ENCODE data around the gene ITFG2. TPM values are rescaled to one million over a fixed set of nuclear protein-coding genes. Genes with fewer than 3 reads are reported as not detected.
"Not testable (repeated sequence)": the region's sequence is repeated elsewhere in the genome, so short reads cannot be mapped to it uniquely, and the experiment has no call there.

Gene ITFG2
- total and polyA plus RNA-seq, 2 experiments from 2014 or later = 20.9 to 23.5 TPM

DNA sequence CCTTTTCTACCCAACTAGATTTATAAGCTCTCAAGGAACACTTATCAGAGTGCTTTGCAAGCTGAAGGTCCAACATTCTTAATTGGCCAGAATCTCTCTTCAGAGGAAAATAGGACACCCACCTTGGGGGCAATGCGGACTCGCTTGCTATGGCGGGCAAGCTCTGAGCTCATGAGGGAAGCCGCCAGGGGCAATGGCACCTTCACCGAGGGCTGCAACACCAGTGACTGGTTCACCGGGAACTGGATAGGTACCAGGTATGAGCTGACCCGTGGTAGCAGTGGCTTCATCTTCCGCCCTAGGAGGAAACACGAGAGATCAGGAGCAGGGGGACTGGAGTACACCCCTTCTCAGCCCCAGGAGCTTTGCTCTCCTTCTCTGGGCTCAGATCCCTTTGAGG is 51.7 kb downstream of the ITFG2 start:
- Histone ChIP-seq H3K9me2 (replicated peaks; ENCODE audit: insufficient read depth) (no peaks in the 10 kb centered on the region), H3K4me2 (no peak overlapping the region), H4K20me1 (ENCODE audit: insufficient read depth, poor library complexity, severe bottlenecking) (no peaks in the 10 kb centered on the region), H3K4me1 (ENCODE audit: insufficient read depth) (no peaks in the 10 kb centered on the region), H3K9me3 (ENCODE audit: low read depth) (no peaks in the 10 kb centered on the region), H3K27me3 (no peaks in the 10 kb centered on the region), H2AFZ (no peak overlapping the region), H3K4me3 (no peak overlapping the region), H3K36me3 (replicated peaks; ENCODE audit: insufficient read depth, low read depth) (no peaks in the 10 kb centered on the region), H3K79me2 (no peaks in the 10 kb centered on the region), H3K27ac (no peak overlapping the region)
- TF ChIP-seq, protein P1, sequence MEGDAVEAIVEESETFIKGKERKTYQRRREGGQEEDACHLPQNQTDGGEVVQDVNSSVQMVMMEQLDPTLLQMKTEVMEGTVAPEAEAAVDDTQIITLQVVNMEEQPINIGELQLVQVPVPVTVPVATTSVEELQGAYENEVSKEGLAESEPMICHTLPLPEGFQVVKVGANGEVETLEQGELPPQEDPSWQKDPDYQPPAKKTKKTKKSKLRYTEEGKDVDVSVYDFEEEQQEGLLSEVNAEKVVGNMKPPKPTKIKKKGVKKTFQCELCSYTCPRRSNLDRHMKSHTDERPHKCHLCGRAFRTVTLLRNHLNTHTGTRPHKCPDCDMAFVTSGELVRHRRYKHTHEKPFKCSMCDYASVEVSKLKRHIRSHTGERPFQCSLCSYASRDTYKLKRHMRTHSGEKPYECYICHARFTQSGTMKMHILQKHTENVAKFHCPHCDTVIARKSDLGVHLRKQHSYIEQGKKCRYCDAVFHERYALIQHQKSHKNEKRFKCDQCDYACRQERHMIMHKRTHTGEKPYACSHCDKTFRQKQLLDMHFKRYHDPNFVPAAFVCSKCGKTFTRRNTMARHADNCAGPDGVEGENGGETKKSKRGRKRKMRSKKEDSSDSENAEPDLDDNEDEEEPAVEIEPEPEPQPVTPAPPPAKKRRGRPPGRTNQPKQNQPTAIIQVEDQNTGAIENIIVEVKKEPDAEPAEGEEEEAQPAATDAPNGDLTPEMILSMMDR (IDR thresholded peaks at IDR 0.05; ENCODE audit: poor library complexity) = no peak
- no peak for TF ChIP-seq EZH2 (IDR thresholded peaks at IDR 0.05; ENCODE audit: borderline replicate concordance)
- no peak for TF ChIP-seq EZH2phosphoT487 (IDR thresholded peaks at IDR 0.05; ENCODE audit: low read depth, severe bottlenecking, unreplicated experiment)
- DNase-seq (ENCODE audit: low spot score) = no peak
- 98% methylated on average over 9 of the region's 9 CpGs for WGBS (ENCODE audit: low lambda C conversion rate, missing lambda C conversion rate)

DNA sequence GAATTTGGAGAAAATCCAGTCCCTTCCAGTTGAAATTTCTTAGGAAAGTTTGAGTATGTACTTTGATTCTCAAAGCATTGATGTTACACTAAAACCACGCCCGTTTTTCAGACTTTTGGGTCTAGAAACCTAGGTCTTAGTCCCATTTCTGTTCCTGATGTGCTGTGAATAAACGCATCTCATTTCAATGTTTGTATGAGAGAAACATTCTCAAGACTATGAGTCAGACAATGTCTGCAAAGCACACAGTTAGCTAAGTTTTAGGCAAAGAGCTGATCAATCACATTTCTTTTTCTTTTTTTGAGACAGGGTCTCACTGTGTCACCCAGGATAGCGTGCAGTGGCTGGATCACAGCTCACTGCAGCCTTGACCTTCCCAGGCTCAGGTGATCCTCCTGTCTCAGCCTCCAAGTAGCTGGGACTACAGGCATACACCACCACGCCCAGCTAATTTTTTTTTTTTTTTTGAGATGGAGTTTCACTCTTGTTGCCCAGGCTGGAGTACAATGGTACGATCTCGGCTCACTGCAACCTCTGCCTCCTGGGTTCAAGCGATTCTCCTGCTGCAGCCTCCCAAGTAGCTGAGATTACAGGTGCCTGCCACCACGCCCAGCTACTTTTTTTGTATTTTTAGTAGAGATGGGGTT is 56.6 kb downstream of the ITFG2 start:
- H3K36me3 ChIP-seq (replicated peaks; ENCODE audit: insufficient read depth, low read depth); H3K9me3 ChIP-seq (ENCODE audit: low read depth); H3K27ac ChIP-seq; DNase-seq (ENCODE audit: low spot score); H3K4me3 ChIP-seq; H3K9me2 ChIP-seq (replicated peaks; ENCODE audit: insufficient read depth); H3K4me1 ChIP-seq (ENCODE audit: insufficient read depth); H3K27me3 ChIP-seq; H3K4me2 ChIP-seq; H2AFZ ChIP-seq; H3K79me2 ChIP-seq; H4K20me1 ChIP-seq (ENCODE audit: insufficient read depth, poor library complexity, severe bottlenecking): not testable (repeated sequence)
- WGBS (ENCODE audit: low lambda C conversion rate, missing lambda C conversion rate) = 90% methylated on average over 9 of the region's 9 CpGs

Other genes with a start within 250 kb of the ITFG2 start
- 46.4 and 52.1 TPM in 2 replicates for gene FKBP4, start 17.7 kb upstream of the ITFG2 start, total RNA-seq
- gene FKBP4, start 17.7 kb upstream of the ITFG2 start, polyA plus RNA-seq = 70.9 and 77.9 TPM in 2 replicates
- gene NRIP2, start 22.4 kb downstream of the ITFG2 start, total RNA-seq = not detected in 2 replicates
- 0.30 and 0.95 TPM in 2 replicates for gene NRIP2, start 22.4 kb downstream of the ITFG2 start, polyA plus RNA-seq
- gene TEX52, start 44.4 kb downstream of the ITFG2 start, total RNA-seq = not detected in 2 replicates
- not detected in 2 replicates for gene TEX52, start 44.4 kb downstream of the ITFG2 start, polyA plus RNA-seq
- gene FOXM1, start 64.5 kb downstream of the ITFG2 start, total RNA-seq = 4.3 and 6.8 TPM in 2 replicates
- 9.4 and 11.0 TPM in 2 replicates for gene FOXM1, start 64.5 kb downstream of the ITFG2 start, polyA plus RNA-seq
- 29.1 and 30.5 TPM in 2 replicates for gene RHNO1, start 64.6 kb downstream of the ITFG2 start, total RNA-seq
- gene RHNO1, start 64.6 kb downstream of the ITFG2 start, polyA plus RNA-seq = 29.8 and 35.5 TPM in 2 replicates
- 19.0 TPM in 2 replicates for gene TULP3, start 78.2 kb downstream of the ITFG2 start, total RNA-seq
- gene TULP3, start 78.2 kb downstream of the ITFG2 start, polyA plus RNA-seq = 21.9 and 22.9 TPM in 2 replicates
- 5.5 and 8.3 TPM in 2 replicates for gene TEAD4, start 146.7 kb downstream of the ITFG2 start, total RNA-seq
- gene TEAD4, start 146.7 kb downstream of the ITFG2 start, polyA plus RNA-seq = 12.0 and 12.7 TPM in 2 replicates

All from hepatocyte (in vitro differentiated cells).